Measurements from ENCODE around the gene SIPA1L3. TPM values are rescaled to one million over a fixed set of nuclear protein-coding genes. Genes with fewer than 3 reads are reported as not detected.

SIPA1L3 gene
- total RNA-seq, 1 donor from 2014 or later, result 26.9 TPM

DNA sequence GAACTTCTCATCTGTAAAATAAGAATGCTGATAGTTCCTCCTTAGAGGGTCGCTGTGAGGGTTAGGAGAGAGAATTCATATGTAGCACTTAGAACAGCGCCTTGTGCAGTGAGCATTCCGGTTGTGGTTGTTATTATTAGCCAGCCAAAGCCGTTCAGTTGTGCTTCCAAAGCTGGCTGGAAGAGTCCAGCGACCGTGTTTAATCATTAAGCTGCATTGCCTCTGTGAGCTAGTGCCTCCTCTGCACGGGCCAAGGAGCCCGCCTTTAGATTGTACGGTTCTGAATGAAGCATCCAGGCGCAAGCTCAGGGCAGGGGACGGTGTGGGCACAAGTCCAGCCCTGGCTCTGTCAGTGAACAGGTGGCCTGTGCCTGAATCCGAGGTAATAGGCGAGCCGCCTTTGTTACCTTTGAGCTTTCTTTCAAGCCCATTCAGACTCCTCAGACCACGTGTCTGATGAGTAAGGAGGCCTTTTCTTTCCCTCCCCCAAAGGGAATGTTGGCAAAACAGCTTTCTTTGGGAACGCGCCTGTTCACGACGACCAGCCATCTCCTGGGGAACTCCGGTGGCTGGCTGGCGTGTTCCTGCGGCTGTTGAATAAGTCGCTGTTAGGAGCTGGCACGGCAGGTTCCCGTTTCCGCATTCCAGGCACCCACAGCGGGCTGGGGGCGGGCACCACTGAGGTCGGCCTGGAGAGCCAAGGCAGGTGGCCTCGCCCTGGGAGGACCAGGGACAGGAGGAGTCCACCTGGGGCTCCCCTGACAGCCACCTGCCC lies 25.1 kb downstream of the SIPA1L3 start:
- Histone ChIP-seq H3K79me2 (ENCODE audit: insufficient read depth, low read length) (peaks cover 82% of the 10 kb centered on the region), H3K4me3 (ENCODE audit: insufficient read depth, low read depth, low read length) (peak overlapping the region; percentile 53), H3K9me3 (ENCODE audit: insufficient read depth, low read depth, low read length) (peaks cover 6% of the 10 kb centered on the region), H3K4me2 (ENCODE audit: low read length) (peak overlapping the region; percentile 86), H2AFZ (ENCODE audit: low read depth, low read length) (peak overlapping the region; percentile 80), H3K27me3 (ENCODE audit: insufficient read depth, low read length) (no peaks in the 10 kb centered on the region), H3K36me3 (ENCODE audit: insufficient read depth, low read length) (no peaks in the 10 kb centered on the region), H4K20me1 (ENCODE audit: insufficient read depth, low read length) (peaks cover 60% of the 10 kb centered on the region), H3K9ac (ENCODE audit: low read length) (peak overlapping the region; percentile 82), H3K27ac (ENCODE audit: low read depth, low read length) (peak overlapping the region; percentile 81), H3K4me1 (ENCODE audit: insufficient read depth, low read length) (peaks cover 35% of the 10 kb centered on the region)
- Mint-ChIP-seq H3K9me3 (ENCODE audit: unreplicated experiment) (peaks cover 9% of the 10 kb centered on the region), H3K4me1 (ENCODE audit: low read depth, unreplicated experiment) (peaks cover 28% of the 10 kb centered on the region), H3K27me3 (ENCODE audit: low read depth, unreplicated experiment) (no peaks in the 10 kb centered on the region), H3K4me3 (ENCODE audit: unreplicated experiment) (peak overlapping the region; percentile 64), H3K36me3 (ENCODE audit: low read depth, unreplicated experiment) (peaks cover 7% of the 10 kb centered on the region), H3K27ac (ENCODE audit: unreplicated experiment) (peak overlapping the region; percentile 75)
- no peak for TF ChIP-seq EZH2 (IDR thresholded peaks at IDR 0.05; ENCODE audit: insufficient read depth, low read length)
- TF ChIP-seq, protein P1, sequence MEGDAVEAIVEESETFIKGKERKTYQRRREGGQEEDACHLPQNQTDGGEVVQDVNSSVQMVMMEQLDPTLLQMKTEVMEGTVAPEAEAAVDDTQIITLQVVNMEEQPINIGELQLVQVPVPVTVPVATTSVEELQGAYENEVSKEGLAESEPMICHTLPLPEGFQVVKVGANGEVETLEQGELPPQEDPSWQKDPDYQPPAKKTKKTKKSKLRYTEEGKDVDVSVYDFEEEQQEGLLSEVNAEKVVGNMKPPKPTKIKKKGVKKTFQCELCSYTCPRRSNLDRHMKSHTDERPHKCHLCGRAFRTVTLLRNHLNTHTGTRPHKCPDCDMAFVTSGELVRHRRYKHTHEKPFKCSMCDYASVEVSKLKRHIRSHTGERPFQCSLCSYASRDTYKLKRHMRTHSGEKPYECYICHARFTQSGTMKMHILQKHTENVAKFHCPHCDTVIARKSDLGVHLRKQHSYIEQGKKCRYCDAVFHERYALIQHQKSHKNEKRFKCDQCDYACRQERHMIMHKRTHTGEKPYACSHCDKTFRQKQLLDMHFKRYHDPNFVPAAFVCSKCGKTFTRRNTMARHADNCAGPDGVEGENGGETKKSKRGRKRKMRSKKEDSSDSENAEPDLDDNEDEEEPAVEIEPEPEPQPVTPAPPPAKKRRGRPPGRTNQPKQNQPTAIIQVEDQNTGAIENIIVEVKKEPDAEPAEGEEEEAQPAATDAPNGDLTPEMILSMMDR (IDR thresholded peaks at IDR 0.05; ENCODE audit: insufficient read depth, low read depth, low read length), result no peak
- DNase-seq (ENCODE audit: low read depth), result peak; percentile 82
- no peak for FAIRE-seq

DNA sequence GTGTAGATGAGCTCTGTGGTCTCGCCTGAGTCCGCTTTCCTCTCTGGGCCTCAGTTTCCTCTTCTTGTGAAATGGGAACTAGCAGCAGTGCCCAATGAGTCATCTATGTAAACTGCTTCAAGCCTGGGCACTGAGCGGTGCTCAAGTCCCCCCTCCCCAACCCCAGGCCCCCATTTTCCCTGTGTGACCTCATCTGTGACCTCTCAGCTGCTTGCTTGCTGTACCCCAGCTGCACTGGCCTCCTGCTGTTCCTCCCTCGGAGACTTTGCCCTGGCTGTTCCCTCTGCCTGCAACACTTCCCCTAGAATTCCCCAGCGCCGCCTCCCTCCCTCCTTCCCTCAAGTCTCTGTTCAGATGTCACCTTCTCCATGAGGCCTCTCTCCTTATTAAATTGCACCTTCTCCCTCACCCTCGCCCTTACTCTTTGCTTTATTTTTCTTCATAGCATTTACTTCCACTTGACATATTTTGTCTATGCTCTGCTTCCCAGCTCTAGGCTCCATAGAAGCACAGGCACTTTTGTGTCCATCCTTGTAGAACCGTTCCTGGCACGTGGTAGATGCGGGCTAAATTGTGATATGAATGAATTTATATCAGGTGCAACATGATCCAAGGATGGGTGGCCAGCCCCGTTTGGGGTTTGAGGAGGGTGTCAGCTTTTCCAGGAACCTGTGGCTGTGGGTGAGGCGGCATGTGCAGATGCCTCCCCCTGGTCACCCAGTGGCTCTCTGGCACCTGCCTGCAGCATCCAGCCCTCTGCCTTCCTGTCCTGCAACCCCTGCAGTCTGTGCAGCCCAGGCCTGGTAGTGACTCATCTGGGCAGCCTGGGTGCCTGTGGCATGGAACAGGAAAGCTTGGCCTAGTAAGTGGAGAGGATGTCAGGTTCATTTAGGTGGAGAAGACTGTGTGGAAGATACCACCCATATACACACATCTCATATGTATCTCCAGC lies 26.3 kb downstream of the SIPA1L3 start:
- Mint-ChIP-seq H3K4me1 (ENCODE audit: low read depth, unreplicated experiment) (peaks cover 28% of the 10 kb centered on the region), H3K36me3 (ENCODE audit: low read depth, unreplicated experiment) (peaks cover 7% of the 10 kb centered on the region), H3K27ac (ENCODE audit: unreplicated experiment) (peak overlapping the region; percentile 64), H3K4me3 (ENCODE audit: unreplicated experiment) (peak overlapping the region; percentile 70), H3K9me3 (ENCODE audit: unreplicated experiment) (peaks cover 9% of the 10 kb centered on the region), H3K27me3 (ENCODE audit: low read depth, unreplicated experiment) (no peaks in the 10 kb centered on the region)
- FAIRE-seq, result no peak
- H3K36me3 ChIP-seq (ENCODE audit: insufficient read depth, low read length), result no peaks in the 10 kb centered on the region
- peaks cover 35% of the 10 kb centered on the region for H3K4me1 ChIP-seq (ENCODE audit: insufficient read depth, low read length)
- H3K27me3 ChIP-seq (ENCODE audit: insufficient read depth, low read length), result no peaks in the 10 kb centered on the region
- H3K9me3 ChIP-seq (ENCODE audit: insufficient read depth, low read depth, low read length), result peaks cover 6% of the 10 kb centered on the region
- peaks cover 73% of the 10 kb centered on the region for H3K79me2 ChIP-seq (ENCODE audit: insufficient read depth, low read length)
- TF ChIP-seq EZH2 (IDR thresholded peaks at IDR 0.05; ENCODE audit: insufficient read depth, low read length), result no peak
- TF ChIP-seq, protein P1 (IDR thresholded peaks at IDR 0.05; ENCODE audit: insufficient read depth, low read depth, low read length), result no peak
- H3K9ac ChIP-seq (ENCODE audit: low read length), result peak overlapping the region; percentile 82
- DNase-seq (ENCODE audit: low read depth), result peak; percentile 58
- peaks cover 51% of the 10 kb centered on the region for H4K20me1 ChIP-seq (ENCODE audit: insufficient read depth, low read length)
- peak overlapping the region; percentile 81 for H3K27ac ChIP-seq (ENCODE audit: low read depth, low read length)
- peak overlapping the region; percentile 86 for H3K4me2 ChIP-seq (ENCODE audit: low read length)
- H3K4me3 ChIP-seq (ENCODE audit: insufficient read depth, low read depth, low read length), result no peak overlapping the region
- H2AFZ ChIP-seq (ENCODE audit: low read depth, low read length), result no peak overlapping the region
